ENCODE results near the gene ARHGEF40.

GRCh38 chr14:21098892-21099595, 28.9 kb downstream of the ARHGEF40 start:
- no peak for TF ChIP-seq CTCF (IDR thresholded peaks at IDR 0.05; ENCODE audit: low read depth, low read length, poor library complexity, severe bottlenecking)
- TF ChIP-seq EZH2phosphoT487 (IDR thresholded peaks at IDR 0.05; ENCODE audit: borderline replicate concordance, low read length): no peak
